Activated CD8-positive, alpha-beta memory T cell treated with anti-CD3 and anti-CD28 coated beads, Interleukin-2, amount 50 U/mL, for 24 hours (primary cell): Measurements from ENCODE around the gene OTOA.
"Not testable (repeated sequence)": the region's sequence is repeated elsewhere in the genome, so short reads cannot be mapped to it uniquely, and the experiment has no call there.

Experiments
- DNase-seq: peaks from one replicate; pipeline ENCODE4 v3.0.0-alpha.2; 2020; ENCODE audit errors: extremely low read depth

Gene OTOA

DNA sequence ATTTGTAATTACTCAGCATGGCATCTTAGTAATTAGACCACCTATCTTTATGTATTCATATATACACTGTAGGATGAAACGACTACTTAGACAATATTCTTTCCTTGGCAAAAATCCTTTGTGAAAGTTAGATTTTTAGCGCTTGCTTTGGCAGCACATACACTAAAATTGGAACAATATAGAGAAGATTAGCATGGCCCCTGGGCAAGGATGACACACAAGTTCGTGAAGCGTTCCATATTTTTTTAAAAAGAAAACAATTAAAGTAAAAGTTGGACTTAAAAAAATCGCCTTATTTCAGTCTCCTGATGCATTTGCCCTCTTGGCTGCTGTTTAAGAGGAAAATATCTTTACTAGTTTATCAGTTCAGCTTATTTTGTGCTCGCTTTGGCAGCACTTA lies 21.9 kb upstream of the OTOA start:
- DNase-seq: no peak

GRCh38 chr16:21642861-21643260 lies 20.9 kb upstream of the OTOA start:
- no peak for DNase-seq

GRCh38 chr16:21643785-21644184 lies 20.0 kb upstream of the OTOA start:
- DNase-seq: no peak

DNA sequence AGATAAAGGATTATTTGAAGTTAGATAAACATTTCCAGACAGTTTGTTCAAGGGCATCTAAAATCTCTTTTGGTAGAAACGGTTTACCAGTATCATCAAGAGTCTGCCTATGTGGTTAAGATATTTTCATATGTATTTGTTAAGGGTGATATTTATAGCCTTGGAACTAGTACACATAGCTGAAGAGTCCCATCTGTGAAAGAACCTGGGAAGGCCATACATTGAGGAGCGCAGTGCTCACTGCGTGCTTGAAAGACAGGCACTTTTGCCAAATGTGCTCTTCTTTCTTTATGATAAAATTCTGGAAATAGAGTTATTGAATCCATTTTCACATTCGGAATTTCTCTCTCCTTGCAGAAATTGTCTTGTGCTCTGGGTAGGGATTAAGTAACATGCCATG lies 19.1 kb upstream of the OTOA start:
- no peak for DNase-seq

DNA sequence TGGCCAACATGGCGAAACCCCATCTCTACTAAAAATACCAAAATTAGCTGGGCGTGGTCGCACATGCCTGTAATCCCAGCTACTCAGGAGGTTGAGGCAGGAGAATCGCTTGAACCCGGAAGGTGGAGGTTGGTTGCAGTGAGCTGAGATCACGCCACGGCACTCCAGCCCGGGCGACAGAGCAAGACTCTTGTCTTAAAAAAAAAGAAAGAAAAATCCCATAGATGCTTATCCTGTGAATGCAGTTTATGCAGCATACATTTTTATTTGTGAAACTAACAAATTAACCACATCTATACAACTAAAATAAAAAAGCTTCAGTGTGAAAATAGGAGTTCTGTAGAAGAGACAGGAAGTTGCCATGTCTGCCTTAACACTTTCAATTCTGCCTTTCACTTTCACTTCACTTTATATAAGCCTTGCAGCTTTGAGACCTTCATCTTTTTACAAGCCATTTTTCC lies 18.5 kb upstream of the OTOA start:
- DNase-seq: no peak

- DNase-seq: no peak
Observed at GRCh38 chr16:21646091-21646490, 17.7 kb upstream of the OTOA start.

DNA sequence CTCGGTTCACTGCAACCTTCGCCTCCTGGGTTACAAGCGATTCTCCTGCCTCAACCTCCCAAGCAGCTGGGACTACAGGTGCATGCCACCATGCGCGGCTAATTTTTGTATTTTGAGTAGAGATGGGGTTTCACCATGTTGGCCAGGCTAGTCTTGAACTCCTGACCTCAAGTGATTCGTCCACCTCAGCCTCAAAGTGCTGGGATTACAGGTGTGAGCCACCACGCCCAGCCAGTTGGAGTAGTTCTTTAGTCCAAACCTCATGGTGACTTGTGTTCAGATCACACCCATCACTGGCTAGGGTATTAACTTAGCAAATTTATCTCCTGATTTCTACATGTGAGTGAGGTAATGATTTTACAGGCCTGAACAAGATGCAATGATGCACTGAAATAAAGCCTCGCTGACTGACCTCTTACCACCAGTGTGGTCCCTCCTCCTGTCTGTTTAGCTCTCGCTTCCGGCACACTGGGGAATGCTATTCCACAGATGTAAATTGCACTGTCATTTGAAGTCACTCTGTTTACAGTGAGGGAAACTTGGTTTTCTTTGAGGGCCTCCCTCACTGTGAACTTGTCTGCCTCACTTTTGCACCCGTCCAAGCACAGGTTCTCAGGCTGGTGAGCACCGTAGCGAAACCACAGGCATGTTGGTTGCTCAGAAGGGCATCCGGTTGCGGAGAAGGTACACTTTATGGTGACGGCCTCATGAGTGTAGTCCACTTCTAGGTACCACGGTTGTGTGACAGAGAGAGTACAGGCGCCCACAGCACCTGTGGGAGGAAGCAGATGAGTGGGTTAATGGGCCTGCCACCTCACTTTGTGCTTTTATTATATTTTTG lies 16.8 kb upstream of the OTOA start:
- DNase-seq: peak; percentile 50

- DNase-seq: no peak
Observed at GRCh38 chr16:21647562-21648164, 16.1 kb upstream of the OTOA start.

- DNase-seq: not testable (repeated sequence)
Observed at GRCh38 chr16:21649826-21650406, 13.9 kb upstream of the OTOA start.

- DNase-seq: no peak
Observed at GRCh38 chr16:21650521-21650920, 13.2 kb upstream of the OTOA start.

- DNase-seq: no peak
Observed at GRCh38 chr16:21651515-21651914, 12.3 kb upstream of the OTOA start.

GRCh38 chr16:21652453-21652852 lies 11.3 kb upstream of the OTOA start, which contains the start of gene IGSF6:
IGSF6 (minus strand) TSS chr16:21652608; CDS start chr16:21652598, 10 bp downstream.
- DNase-seq: no peak

- no peak for DNase-seq
Observed at GRCh38 chr16:21653571-21653970, 10.2 kb upstream of the OTOA start.

- DNase-seq: no peak
Observed at GRCh38 chr16:21654466-21654865, 9.3 kb upstream of the OTOA start.

GRCh38 chr16:21654881-21655280 lies 8.9 kb upstream of the OTOA start:
- DNase-seq: no peak

- DNase-seq: no peak
Observed at GRCh38 chr16:21656795-21657768, 6.7 kb upstream of the OTOA start.

- no peak for DNase-seq
Observed at GRCh38 chr16:21659124-21659523, 4.6 kb upstream of the OTOA start.

DNA sequence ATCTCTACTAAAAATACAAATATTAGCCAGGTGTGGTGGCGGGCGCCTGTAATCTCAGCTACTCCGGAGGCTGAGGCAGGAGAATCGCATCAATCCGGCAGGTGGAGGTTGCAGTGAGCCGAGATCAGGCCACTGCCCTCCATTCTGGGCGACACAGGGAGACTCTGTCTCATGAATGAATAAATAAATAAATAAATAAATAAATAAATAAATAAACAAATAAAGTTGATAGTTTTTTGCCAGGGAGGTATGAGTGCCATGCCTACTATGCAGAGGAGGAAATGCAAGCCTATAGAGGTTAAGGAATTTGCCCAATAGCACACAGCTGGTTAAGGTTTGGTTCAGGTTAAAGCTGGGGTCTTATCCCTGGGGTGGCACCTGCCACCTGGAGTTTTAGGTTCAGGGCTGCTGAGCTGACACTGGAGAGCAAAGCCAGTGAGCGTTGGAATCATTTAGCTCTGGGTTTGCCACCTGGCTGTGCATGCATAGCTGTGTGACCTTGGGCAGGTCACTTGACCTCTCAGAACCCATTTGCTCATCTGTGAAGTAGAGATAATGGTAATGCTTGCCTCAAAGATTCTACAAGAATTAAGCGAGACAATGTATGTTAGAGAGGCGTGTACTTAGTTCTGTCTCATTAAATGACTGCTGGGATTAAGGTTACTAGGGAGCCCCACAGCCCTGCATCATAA lies 1.2 kb downstream of the OTOA start:
- DNase-seq: no peak

- DNase-seq: no peak
Observed at GRCh38 chr16:21666772-21667171, 3.0 kb downstream of the OTOA start.

DNA sequence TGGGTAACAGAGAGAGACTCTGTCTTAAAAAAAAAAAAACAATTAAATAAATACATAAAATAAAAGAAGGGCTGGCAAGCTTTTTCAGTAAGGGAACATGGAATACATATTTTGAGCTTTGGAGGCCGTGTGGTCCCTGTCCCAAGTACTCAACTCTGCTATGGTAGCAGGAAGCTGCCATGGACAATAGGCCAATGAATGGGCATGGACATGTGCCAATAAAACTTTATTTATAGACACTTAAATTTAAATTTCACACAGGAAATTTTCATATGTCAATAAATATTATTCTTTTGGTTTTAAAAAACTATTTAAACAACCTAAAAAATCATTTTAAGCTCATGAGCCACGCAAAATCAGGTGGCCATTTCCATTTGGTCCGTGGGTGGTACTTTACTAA lies 3.8 kb downstream of the OTOA start:
- DNase-seq: no peak

DNA sequence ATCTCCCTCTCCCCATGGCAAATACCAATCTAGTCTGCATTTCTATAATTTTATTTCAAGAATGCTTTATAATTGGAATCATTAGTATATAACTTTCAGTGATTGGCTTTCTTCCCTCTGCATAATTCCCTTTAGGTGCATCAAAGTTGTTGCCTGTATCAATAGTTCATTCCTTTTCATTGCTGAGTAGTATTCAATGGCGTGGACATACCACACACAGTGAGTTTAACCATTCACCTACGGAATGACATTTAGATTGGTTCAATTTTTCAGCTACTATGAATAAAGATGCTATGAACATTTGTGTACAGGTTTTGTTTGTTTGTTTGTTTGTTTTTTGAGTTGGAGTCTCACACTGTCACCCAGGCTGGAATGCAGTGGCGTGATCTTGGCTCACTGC lies 9.7 kb downstream of the OTOA start:
- DNase-seq: no peak
